GM12878 (cell line): Measurements from ENCODE around the gene TSHZ1. TPM values are rescaled to one million over a fixed set of nuclear protein-coding genes. Genes with fewer than 3 reads are reported as not detected.

Source experiments
- ATAC-seq: fragments of 200-7000 bp; cut with Tn5 transposase; 3 replicates; pipeline ENCODE4 v1.9.1; 2020; ENCODE audit warnings: mild to moderate bottlenecking, moderate library complexity
- BruUV-seq: library from RNA; stranded (reverse); fragments of 400-500 nt; replicated peaks from 2 replicates; lab custom pipeline; 2021; lab: Mats Ljungman, UMichigan
- CTCF ChIA-PET: fragments of 300-600 bp; sonication (Branson Sonifier 250); formaldehyde crosslinking; extraction: SDS; loops from one replicate; lab custom pipeline; 2021; ENCODE audit warnings: inconsistent platforms; lab: Yijun Ruan, JAX
- POLR2A ChIA-PET: fragments of 350-600 bp; formaldehyde crosslinking; extraction: SDS; loops from one replicate; lab custom pipeline; 2021; ENCODE audit warnings: inconsistent platforms; lab: Charles Lee
- RAD21 ChIA-PET: fragments of 300-600 bp; sonication (Branson Sonifier 250); formaldehyde crosslinking; loops from one replicate; lab custom pipeline; 2023; ENCODE audit warnings: antibody characterized with exemption; ENCODE audit not compliant: unreplicated experiment; lab: Charles Lee
- SMC1A ChIA-PET: fragments of 300-600 bp; sonication (Branson Sonifier 250); formaldehyde crosslinking; loops from one replicate; lab custom pipeline; 2023; ENCODE audit not compliant: unreplicated experiment, uncharacterized antibody; lab: Charles Lee
- DNase-seq: peaks from one replicate; pipeline ENCODE4 v3.0.0-alpha.2; 2011; ENCODE audit warnings: low read depth, low spot score
- FAIRE-seq: peaks from 3 replicates; lab custom pipeline; 2011; peaks lifted over from hg19 to GRCh38; lab: Jason Lieb, UNC
- H2AFZ ChIP-seq: 2 replicates; pipeline ENCODE4 v1.6.0; 2011; ENCODE audit warnings: low read depth, low read length, control low read depth; ENCODE audit not compliant: control insufficient read depth
- H3K27ac ChIP-seq: 2 replicates; pipeline ENCODE4 v1.5.1; 2011; ENCODE audit warnings: control low read depth; ENCODE audit not compliant: control insufficient read depth, insufficient read depth
- H3K27me3 ChIP-seq, 2 experiments: replicated peaks in 1 of 2; 2 replicates each; pipeline versions ENCODE4 v1.6.0 to v1.6.1; 2011; ENCODE audit warnings: low read length in 1 of 2; ENCODE audit not compliant: control insufficient read depth in 2 of 2, insufficient read depth in 2 of 2
- H3K36me3 ChIP-seq, 2 experiments: 2 replicates each; pipeline ENCODE4 v1.5.1; 2011; ENCODE audit warnings: low read length in 1 of 2; ENCODE audit not compliant: control insufficient read depth in 2 of 2, insufficient read depth in 2 of 2
- H3K4me1 ChIP-seq: 2 replicates; pipeline ENCODE4 v1.6.1; 2011; ENCODE audit warnings: mild to moderate bottlenecking, low read length, moderate library complexity, mixed read lengths; ENCODE audit not compliant: control insufficient read depth, insufficient read depth
- H3K4me2 ChIP-seq: 2 replicates; pipeline ENCODE4 v1.6.0; 2011; ENCODE audit warnings: control low read depth; ENCODE audit not compliant: control insufficient read depth, insufficient read depth
- H3K4me3 ChIP-seq: fragments of 200-600 bp; sonication (generic); 2 replicates; pipeline ENCODE4 v1.5.1; 2016
- H3K79me2 ChIP-seq: 2 replicates; pipeline ENCODE4 v1.6.0; 2011; ENCODE audit warnings: low read length; ENCODE audit not compliant: control insufficient read depth, insufficient read depth
- H3K9ac ChIP-seq: 2 replicates; pipeline ENCODE4 v1.8.0; 2011; ENCODE audit warnings: low read length, control low read depth, mixed read lengths; ENCODE audit not compliant: control insufficient read depth, insufficient read depth
- H3K9me3 ChIP-seq: replicated peaks from 3 replicates; pipeline ENCODE4 v1.5.1; 2011; ENCODE audit warnings: mild to moderate bottlenecking, low read length; ENCODE audit not compliant: control insufficient read depth, insufficient read depth
- H4K20me1 ChIP-seq: 2 replicates; pipeline ENCODE4 v1.6.0; 2011; ENCODE audit not compliant: control insufficient read depth, insufficient read depth
- IRF5 ChIP-seq: fragments of 450-650 bp; IDR thresholded peaks from 2 replicates; pipeline ENCODE4 v1.6.1; 2017; ENCODE audit warnings: borderline replicate concordance
- MLLT1 ChIP-seq: fragments of 450-650 bp; IDR thresholded peaks from 2 replicates; pipeline ENCODE4 v1.6.1; 2016; ENCODE audit warnings: mild to moderate bottlenecking
- NR2F1 ChIP-seq: fragments of 450-650 bp; conservative IDR thresholded peaks from 2 replicates; pipeline ENCODE4 v1.6.1; 2017; ENCODE audit warnings: mild to moderate bottlenecking
- SIX5 ChIP-seq: IDR thresholded peaks from 2 replicates; pipeline ENCODE4 v1.6.1; 2011; ENCODE audit warnings: mild to moderate bottlenecking, low read depth, low read length, moderate library complexity; ENCODE audit not compliant: severe bottlenecking
- USF2 ChIP-seq: IDR thresholded peaks from 2 replicates; pipeline ENCODE4 v1.6.1; 2011; ENCODE audit warnings: low read depth, low read length, improper control_type of control experiment, borderline replicate concordance
- WGBS: methylation state at CpG from one replicate; pipeline ENCODE4 v1.1.6; 2016; ENCODE audit warnings: low lambda C conversion rate; ENCODE audit not compliant: insufficient replicate concordance, insufficient coverage; ENCODE audit errors: missing lambda C conversion rate; 5-methylcytosine and 5-hydroxymethylcytosine counted together
- in situ Hi-C: fragments of 300-500 bp; cut with MboI; formaldehyde crosslinking; loops from 9 replicates; pipeline ENCODE4 v1.14.3; 2018; ENCODE audit warnings: mixed read lengths
- intact Hi-C: fragments of 100-400 bp; cut with micrococcal nuclease; formaldehyde crosslinking; loops from one replicate; pipeline ENCODE4 v1.14.2; 2022; ENCODE audit not compliant: unreplicated experiment
- polyA plus RNA-seq, 11 experiments: library from polyadenylated mRNA; depleted of rRNA in 4 of 11; unstranded in 6 of 11; stranded (reverse) in 5 of 11; fragments of >200 nt; fragmentation: Nextera tagmentation in 4 of 11; fragmentation: Illumina TruSeq in 1 of 11; extraction: Ambion mirVana in 4 of 11; extraction: Trizol in 1 of 11; gene quantifications; 1 replicate in 1 of 11; 2 replicates in 10 of 11; pipeline versions ENCODE4 v1.2.1 to v1.2.3, GENCODE V29; 2011 to 2016; ENCODE audit warnings: inconsistent platforms in 2 of 11, missing spikeins in 2 of 11, low read depth in 1 of 11
- total RNA-seq, 4 experiments: library from RNA; depleted of rRNA in 3 of 4; stranded (reverse); fragments of >200 nt in 3 of 4; fragmentation: Illumina TruSeq in 1 of 4; extraction: Trizol in 1 of 4; gene quantifications; 2 replicates each; pipeline versions ENCODE4 v1.2.1 to v1.2.3, GENCODE V29; 2013 to 2021

Gene TSHZ1
- total and polyA plus RNA-seq, 10 of the 15 experiments (the other 5 are each of a cell fraction or from before 2014, with no cell fraction given): 2.2 to 15.2 (median 5.1) TPM

- in situ Hi-C loops (no loop called here), intact Hi-C loops (no loop called here)
- Histone ChIP-seq H2AFZ (no peak overlapping the region), H3K4me3 (no peak overlapping the region), H3K79me2 (peaks cover 20% of the 10 kb centered on the region), H3K9me3 (no peaks in the 10 kb centered on the region), H3K36me3 (no peaks in the 10 kb centered on the region), H4K20me1 (no peaks in the 10 kb centered on the region), H3K4me2 (no peak overlapping the region), H3K27ac (no peak overlapping the region)
- BruUV-seq: no TSS peak
- 100% methylated on average over 2 of the region's 2 CpGs for WGBS
- ATAC-seq: no peak
- CTCF ChIA-PET: no interaction called here
- TF ChIP-seq MLLT1 (no peak), IRF5 (no peak), NR2F1 (no peak), USF2 (no peak), SIX5 (no peak)
- TF ChIP-seq, all 136 proteins: peak for 0
- ChIA-PET POLR2A (no interaction called here), RAD21 (no interaction called here), SMC1A (no interaction called here)
- Histone ChIP-seq H3K9ac (no peak overlapping the region), H3K27me3 (no peaks in the 10 kb centered on the region), H3K4me1 (peaks cover 12% of the 10 kb centered on the region)
- DNase-seq: no peak
- FAIRE-seq: no peak
Measured at GRCh38 chr18:75252136-75252535, 41.5 kb downstream of the TSHZ1 start.
